ENCODE data around the gene PLD5. TPM values are rescaled to one million over a fixed set of nuclear protein-coding genes. Genes with fewer than 3 reads are reported as not detected.

Gene PLD5
- total and polyA plus RNA-seq, 2 of the 13 experiments (the other 11 are each of a cell fraction or from before 2014, with no cell fraction given) = not detected

DNA sequence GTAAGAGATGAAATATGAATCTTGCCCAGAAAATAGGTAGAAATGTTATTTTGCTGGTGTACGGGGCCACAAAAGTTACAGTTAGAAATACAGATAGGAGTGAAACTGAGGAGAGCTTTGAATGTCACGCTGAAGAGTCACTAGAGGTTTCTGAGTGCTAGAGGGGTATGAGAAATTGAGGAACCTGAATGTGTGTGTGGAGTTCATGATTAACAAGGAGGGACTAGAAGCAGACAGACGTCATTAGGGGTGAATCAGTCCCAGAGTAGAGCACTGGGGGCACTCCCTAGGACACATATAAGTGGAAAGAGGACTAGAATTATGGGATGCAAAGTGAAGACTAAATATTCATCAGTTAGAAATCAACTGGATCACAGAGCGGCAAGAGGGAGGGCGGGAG is 336.7 kb downstream of the PLD5 start (continued):
- TF ChIP-seq, protein P1, sequence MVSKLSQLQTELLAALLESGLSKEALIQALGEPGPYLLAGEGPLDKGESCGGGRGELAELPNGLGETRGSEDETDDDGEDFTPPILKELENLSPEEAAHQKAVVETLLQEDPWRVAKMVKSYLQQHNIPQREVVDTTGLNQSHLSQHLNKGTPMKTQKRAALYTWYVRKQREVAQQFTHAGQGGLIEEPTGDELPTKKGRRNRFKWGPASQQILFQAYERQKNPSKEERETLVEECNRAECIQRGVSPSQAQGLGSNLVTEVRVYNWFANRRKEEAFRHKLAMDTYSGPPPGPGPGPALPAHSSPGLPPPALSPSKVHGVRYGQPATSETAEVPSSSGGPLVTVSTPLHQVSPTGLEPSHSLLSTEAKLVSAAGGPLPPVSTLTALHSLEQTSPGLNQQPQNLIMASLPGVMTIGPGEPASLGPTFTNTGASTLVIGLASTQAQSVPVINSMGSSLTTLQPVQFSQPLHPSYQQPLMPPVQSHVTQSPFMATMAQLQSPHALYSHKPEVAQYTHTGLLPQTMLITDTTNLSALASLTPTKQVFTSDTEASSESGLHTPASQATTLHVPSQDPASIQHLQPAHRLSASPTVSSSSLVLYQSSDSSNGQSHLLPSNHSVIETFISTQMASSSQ (IDR thresholded peaks at IDR 0.05; ENCODE audit: low read depth) = no peak
- TF ChIP-seq, protein P1 (CRISPR knock-in tag; IDR thresholded peaks at IDR 0.05; ENCODE audit: borderline replicate concordance) = no peak

DNA sequence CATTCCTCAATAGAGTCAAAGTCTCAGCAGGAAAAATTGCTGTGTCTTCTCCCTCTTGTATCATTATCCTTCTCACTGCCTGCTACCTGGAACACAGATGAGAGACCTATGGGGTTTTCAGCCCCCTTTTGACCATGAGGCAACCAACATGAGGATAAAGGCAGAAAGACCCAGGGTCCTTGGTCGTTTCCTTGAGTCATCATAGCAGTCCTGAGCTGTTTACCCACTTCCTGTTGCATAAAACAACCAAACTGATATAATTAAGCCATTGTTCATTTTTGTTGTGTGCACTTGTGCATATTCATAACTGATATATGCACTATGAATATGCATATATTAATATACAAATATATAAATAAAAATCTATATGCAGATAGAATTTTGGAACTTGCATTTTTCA is 337.3 kb downstream of the PLD5 start:
- POLR2A ChIA-PET = no interaction called here
- H3K36me3 ChIP-seq (replicated peaks in 1 of 2; ENCODE audit: control insufficient read depth in 1 of 2, insufficient read depth in 2 of 2, low read length in 2 of 2) = no peaks in the 10 kb centered on the region
- in situ Hi-C loops (cut with HindIII; ENCODE audit: extremely low pct_ligation_motif_present, low pct_unique_long_range_greater_than_20kb) = no loop called here
- H3K4me3 ChIP-seq (replicated peaks in 1 of 3; ENCODE audit: insufficient read depth in 1 of 3, low read depth in 2 of 3, low read length in 3 of 3) = no peak overlapping the region
- no peaks in the 10 kb centered on the region for H3K27me3 ChIP-seq (ENCODE audit: control insufficient read depth in 1 of 2, insufficient read depth in 2 of 2, low read length in 2 of 2)
- H3K27ac ChIP-seq (ENCODE audit: extremely low read length, insufficient read depth, low read length) = no peak overlapping the region
- 6% methylated on average over 1 of the region's 1 CpG for WGBS (ENCODE audit: low lambda C conversion rate)
- intact Hi-C loops (cut with micrococcal nuclease; ENCODE audit: unreplicated experiment) = no loop called here
- H3K79me2 ChIP-seq (ENCODE audit: insufficient read depth, low read length) = no peaks in the 10 kb centered on the region
- no peak overlapping the region for H3K4me2 ChIP-seq (ENCODE audit: low read depth, low read length)
- FAIRE-seq = no peak
- no peak overlapping the region for H3K9ac ChIP-seq (ENCODE audit: insufficient read depth, low read depth, low read length)
- no peak for DNase-seq (ENCODE audit: low spot score)
- TF ChIP-seq FOXA3 (CRISPR knock-in tag; IDR thresholded peaks at IDR 0.05) (no peak), ZBTB21 (CRISPR knock-in tag; IDR thresholded peaks at IDR 0.05) (no peak), KLF9 (CRISPR knock-in tag; IDR thresholded peaks at IDR 0.05; ENCODE audit: low read depth) (no peak), TEAD3 (CRISPR knock-in tag; optimal IDR thresholded peaks at IDR 0.05; ENCODE audit: borderline replicate concordance) (no peak), KLF13 (CRISPR knock-in tag; IDR thresholded peaks at IDR 0.05) (no peak)
- no peak overlapping the region for H2AFZ ChIP-seq (ENCODE audit: low read length)
- H3K4me1 ChIP-seq (ENCODE audit: insufficient read depth, low read length) = no peaks in the 10 kb centered on the region
- H3K9me3 ChIP-seq (ENCODE audit: low read length) = no peaks in the 10 kb centered on the region
- BruUV-seq (replicated peaks) = no TSS peak
- ATAC-seq = no peak
- no peaks in the 10 kb centered on the region for H4K20me1 ChIP-seq (ENCODE audit: insufficient read depth, low read length)
- CTCF ChIA-PET (ENCODE audit: low intra/inter-chr PET ratio, low total read pairs) = no interaction called here
